HEK293T (cell line): ENCODE data around the gene IGF1R.
"Not testable (repeated sequence)": the region's sequence is repeated elsewhere in the genome, so short reads cannot be mapped to it uniquely, and the experiment has no call there.

ENCODE experiments used
- CTCF ChIA-PET: fragments of 350-600 bp; formaldehyde crosslinking; extraction: SDS; loops from one replicate; lab custom pipeline; 2021; ENCODE audit warnings: antibody characterized with exemption, inconsistent platforms; lab: Yijun Ruan, JAX
- POLR2A ChIA-PET: fragments of 350-600 bp; formaldehyde crosslinking; extraction: SDS; loops from one replicate; lab custom pipeline; 2020; ENCODE audit warnings: antibody characterized with exemption, inconsistent platforms; lab: Yijun Ruan, JAX
- DNase-seq: peaks from one replicate; pipeline ENCODE4 v3.0.0; 2012; ENCODE audit warnings: mixed read lengths; ENCODE audit errors: extremely low spot score
- ARNT ChIP-seq: fragments of 450-650 bp; IDR thresholded peaks from 2 replicates; pipeline ENCODE4 v1.6.1; 2017; ENCODE audit warnings: mild to moderate bottlenecking
- BHLHE40 ChIP-seq: fragments of 450-650 bp; IDR thresholded peaks from 2 replicates; pipeline ENCODE4 v1.6.1; 2016; ENCODE audit warnings: mild to moderate bottlenecking, moderate library complexity, borderline replicate concordance
- CTBP1 ChIP-seq: fragments of 450-650 bp; IDR thresholded peaks from 2 replicates; pipeline ENCODE4 v1.6.1; 2016; ENCODE audit warnings: borderline replicate concordance
- ELF4 ChIP-seq: fragments of 450-650 bp; IDR thresholded peaks from 2 replicates; pipeline ENCODE4 v1.6.1; 2017; ENCODE audit warnings: antibody characterized with exemption
- FOXA1 ChIP-seq: fragments of 450-650 bp; IDR thresholded peaks from 2 replicates; pipeline ENCODE4 v1.6.1; 2016; ENCODE audit warnings: mild to moderate bottlenecking
- FOXK2 ChIP-seq: fragments of 450-650 bp; IDR thresholded peaks from 2 replicates; pipeline ENCODE4 v1.6.1; 2016; ENCODE audit warnings: mild to moderate bottlenecking
- FOXM1 ChIP-seq: fragments of 450-650 bp; IDR thresholded peaks from 2 replicates; pipeline ENCODE4 v1.6.1; 2017; ENCODE audit warnings: mild to moderate bottlenecking, borderline replicate concordance
- HDGF ChIP-seq: fragments of 450-650 bp; IDR thresholded peaks from 2 replicates; pipeline ENCODE4 v1.6.1; 2017; ENCODE audit warnings: antibody characterized with exemption, borderline replicate concordance
- L3MBTL2 ChIP-seq: fragments of 450-650 bp; conservative IDR thresholded peaks from 2 replicates; pipeline ENCODE4 v1.6.1; 2016; ENCODE audit warnings: mild to moderate bottlenecking
- LEF1 ChIP-seq: fragments of 450-650 bp; IDR thresholded peaks from 2 replicates; pipeline ENCODE4 v1.6.1; 2017; ENCODE audit warnings: mild to moderate bottlenecking, borderline replicate concordance
- NFRKB ChIP-seq: fragments of 450-650 bp; IDR thresholded peaks from 2 replicates; pipeline ENCODE4 v1.6.1; 2016; ENCODE audit warnings: mild to moderate bottlenecking, moderate library complexity
- PKNOX1 ChIP-seq: fragments of 450-650 bp; IDR thresholded peaks from 2 replicates; pipeline ENCODE4 v1.6.1; 2016
- SP1 ChIP-seq: fragments of 450-650 bp; IDR thresholded peaks from 2 replicates; pipeline ENCODE4 v1.6.1; 2017
- SUZ12 ChIP-seq: fragments of 450-650 bp; IDR thresholded peaks from 2 replicates; pipeline ENCODE4 v1.6.1; 2016; ENCODE audit warnings: mild to moderate bottlenecking
- TARDBP ChIP-seq: fragments of 450-650 bp; IDR thresholded peaks from 2 replicates; pipeline ENCODE4 v1.6.1; 2016
- ZNF384 ChIP-seq: fragments of 450-650 bp; IDR thresholded peaks from 2 replicates; pipeline ENCODE4 v1.6.1; 2016

Gene IGF1R

GRCh38 chr15:98958918-98959639 is 310.7 kb downstream of the IGF1R start:
- CTCF ChIA-PET: no interaction called here
- TF ChIP-seq HDGF (no peak), PKNOX1 (no peak), ELF4 (no peak), ARNT (no peak), LEF1 (no peak), TARDBP (no peak), ZNF384 (no peak), SUZ12 (no peak)
- DNase-seq: no peak
- POLR2A ChIA-PET: no interaction called here

- DNase-seq: no peak
- ChIA-PET CTCF (interaction anchor here (0.6 kb wide), 1 partner anchor 24 kb away, joined by 3 read pairs; no protein-coding TSS in a partner anchor), POLR2A (no interaction called here)
- TF ChIP-seq FOXM1 (no peak), NFRKB (no peak), TARDBP (no peak), FOXA1 (no peak), LEF1 (no peak), SP1 (no peak), PKNOX1 (no peak), L3MBTL2 (no peak), ELF4 (no peak), BHLHE40 (no peak)
These were observed 311.3 kb downstream of the IGF1R start for GRCh38 chr15:98959640-98960007.

- POLR2A ChIA-PET: no interaction called here
- no peak for TF ChIP-seq ZNF384
- TF ChIP-seq ELF4: no peak
- no peak for TF ChIP-seq CTBP1
- no peak for TF ChIP-seq L3MBTL2
- TF ChIP-seq HDGF: no peak
- no peak for TF ChIP-seq SUZ12
- no peak for TF ChIP-seq FOXK2
- TF ChIP-seq LEF1: no peak
- no peak for TF ChIP-seq SP1
- no peak for TF ChIP-seq PKNOX1
- no peak for TF ChIP-seq ARNT
- no peak for TF ChIP-seq FOXM1
- no peak for TF ChIP-seq NFRKB
- TF ChIP-seq TARDBP: no peak
- TF ChIP-seq FOXA1: no peak
- no peak for TF ChIP-seq BHLHE40
- CTCF ChIA-PET: no interaction called here
- DNase-seq: no peak
These were observed 312.3 kb downstream of the IGF1R start for GRCh38 chr15:98960555-98961050.

- ChIA-PET POLR2A (no interaction called here), CTCF (no interaction called here)
- no peak for DNase-seq
- TF ChIP-seq L3MBTL2 (no peak), TARDBP (no peak), ARNT (no peak), CTBP1 (no peak), SP1 (no peak), SUZ12 (no peak), FOXM1 (no peak)
These were observed 315.1 kb downstream of the IGF1R start for GRCh38 chr15:98963444-98963843.

GRCh38 chr15:98964466-98965133 is 316.3 kb downstream of the IGF1R start:
- POLR2A ChIA-PET: no interaction called here
- no peak for DNase-seq
- CTCF ChIA-PET: no interaction called here
- TF ChIP-seq NFRKB (no peak), TARDBP (no peak), FOXK2 (no peak), CTBP1 (no peak), FOXM1 (no peak), LEF1 (no peak), SP1 (no peak), BHLHE40 (no peak), FOXA1 (no peak), ELF4 (no peak), SUZ12 (no peak), ARNT (no peak), ZNF384 (no peak), HDGF (no peak), PKNOX1 (no peak), L3MBTL2 (no peak)

GRCh38 chr15:98965134-98965491 is 316.8 kb downstream of the IGF1R start:
- CTCF ChIA-PET, DNase-seq, POLR2A ChIA-PET: not testable (repeated sequence)
